Medulla oblongata (tissue), 1 donor: ENCODE measurements around the gene TNRC6B.
"Not testable (repeated sequence)": the region's sequence is repeated elsewhere in the genome, so short reads cannot be mapped to it uniquely, and the experiment has no call there.

Source experiments
- DNase-seq: peaks from one replicate; pipeline ENCODE4 v3.0.0-alpha.2; 2015; ENCODE audit errors: extremely low spot score

The TNRC6B gene

DNA sequence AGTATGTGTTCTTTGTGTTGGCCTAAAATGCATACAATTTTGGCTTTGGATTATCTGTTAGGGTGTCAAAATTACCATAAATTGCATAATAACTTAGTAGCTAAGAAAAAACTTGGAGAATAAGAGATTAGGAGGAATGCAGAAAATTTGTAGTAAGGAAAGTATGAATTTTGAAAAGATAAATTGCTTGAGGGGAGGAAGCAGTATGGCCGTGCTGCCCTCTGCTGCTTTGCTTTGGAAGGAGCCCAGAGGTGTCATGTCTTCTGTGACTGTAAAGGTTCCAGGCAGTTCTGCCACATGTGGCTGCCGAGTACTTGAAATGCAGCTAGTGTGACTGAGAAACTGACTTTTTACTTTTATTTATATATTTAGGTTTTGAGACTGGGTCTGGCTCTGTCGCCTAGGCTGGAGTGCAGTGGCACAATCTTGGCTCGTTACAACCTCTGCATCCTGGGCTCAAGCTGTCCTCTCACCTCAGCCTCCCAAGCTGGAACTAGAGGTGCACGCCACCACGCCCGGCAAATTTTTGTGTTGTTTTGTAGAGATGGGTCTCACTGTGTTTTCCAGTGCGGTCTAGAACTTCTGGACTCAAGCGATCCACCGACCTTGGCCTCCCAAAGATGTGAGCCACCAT is 170.4 kb downstream of the TNRC6B start:
- DNase-seq = peak; percentile 70

DNA sequence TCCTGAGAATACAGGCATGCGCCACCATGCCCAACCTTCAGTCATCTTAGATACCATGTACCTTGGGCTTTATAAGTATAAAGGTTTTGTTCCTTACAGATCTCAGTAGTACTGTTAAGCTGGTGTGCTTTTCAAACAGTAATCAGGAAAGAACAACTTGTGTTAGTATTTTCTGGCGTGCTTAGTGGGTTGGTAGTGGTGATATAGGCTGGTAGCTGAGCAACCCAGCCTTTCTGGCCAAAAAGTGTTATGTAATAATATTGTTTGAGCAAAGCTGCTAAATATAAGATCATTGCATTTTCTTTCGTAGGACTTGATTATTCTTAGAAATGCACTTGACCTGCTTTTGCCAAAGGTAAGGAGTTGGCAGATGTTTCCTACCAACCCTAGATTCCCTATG is 175.0 kb downstream of the TNRC6B start:
- DNase-seq = no peak

DNA sequence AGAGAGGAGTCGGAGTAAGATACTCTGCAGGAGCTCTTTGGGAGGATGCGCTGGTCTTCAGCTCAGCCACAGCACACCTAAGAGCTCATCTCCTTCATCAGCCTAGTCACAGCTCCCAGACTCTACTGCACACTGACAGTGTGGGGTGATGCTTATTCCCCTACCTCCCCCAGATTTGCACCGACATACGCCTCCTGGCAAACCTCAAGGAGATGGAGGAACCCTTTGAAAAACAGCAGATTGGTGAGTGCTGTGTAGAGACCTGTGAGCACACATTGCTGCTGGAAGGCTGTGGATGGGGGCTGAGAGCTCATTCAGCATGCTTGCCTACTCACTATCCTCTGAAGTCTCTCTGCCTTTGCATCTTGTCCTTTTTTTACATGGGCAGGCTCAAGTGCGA is 183.4 kb downstream of the TNRC6B start:
- DNase-seq = no peak

DNA sequence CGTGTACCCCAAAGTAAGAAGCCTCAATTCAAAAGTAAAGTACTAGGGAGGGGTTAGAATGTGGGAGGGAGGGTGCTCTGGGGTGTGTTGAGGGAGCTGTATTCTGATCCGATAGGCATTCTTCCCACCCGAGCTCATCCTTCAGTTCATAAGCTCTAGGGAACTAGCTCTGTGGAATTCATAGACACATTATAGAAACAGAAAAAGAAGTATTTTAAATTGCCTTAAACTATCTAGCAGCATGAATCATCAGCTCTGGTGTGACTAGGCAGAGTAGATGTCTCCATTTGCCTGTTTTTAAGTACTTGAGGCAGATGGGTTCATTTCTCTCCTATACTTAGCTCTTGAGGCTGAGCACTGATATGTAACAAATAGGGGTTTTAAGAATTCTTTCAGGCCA is 185.3 kb downstream of the TNRC6B start:
- no peak for DNase-seq

DNA sequence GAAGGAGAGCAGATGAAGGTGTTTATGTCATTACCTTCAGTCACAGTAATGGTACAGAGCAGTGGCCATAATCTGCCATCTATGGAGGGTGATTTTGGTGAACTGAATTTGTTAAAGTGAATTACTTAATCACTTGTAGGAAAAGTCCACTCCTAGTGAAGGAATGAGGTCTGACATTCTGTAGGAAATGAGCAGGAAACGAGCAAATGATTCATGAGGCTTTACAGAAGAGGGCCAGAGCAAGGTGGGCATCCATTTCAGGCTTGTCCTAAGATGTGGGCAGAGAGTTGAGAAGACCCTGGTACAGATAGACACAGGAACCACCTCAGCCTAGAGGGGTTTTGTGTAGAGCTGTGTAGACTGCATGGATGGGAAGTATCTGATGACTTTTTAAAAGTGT is 186.7 kb downstream of the TNRC6B start:
- DNase-seq = no peak

DNA sequence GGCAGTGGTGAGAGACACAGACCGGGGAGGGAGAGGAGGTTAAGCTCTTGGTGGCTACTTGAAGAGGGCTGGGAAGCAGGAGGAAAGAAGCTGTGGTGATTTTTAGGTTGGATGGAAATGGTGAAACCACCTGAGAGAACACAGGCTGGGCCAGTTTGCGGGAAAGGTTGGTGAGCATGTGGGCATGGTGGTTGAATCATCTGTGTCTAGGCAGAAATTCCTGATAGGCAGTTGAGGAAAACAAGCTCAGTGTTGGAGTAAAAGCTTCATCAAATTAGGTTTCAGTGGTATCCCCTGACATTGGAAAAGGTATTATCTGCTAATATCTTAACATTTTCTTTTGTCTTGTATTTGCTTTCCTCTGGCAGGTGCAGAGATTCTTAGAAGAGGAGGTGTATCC is 188.3 kb downstream of the TNRC6B start:
- DNase-seq = no peak

DNA sequence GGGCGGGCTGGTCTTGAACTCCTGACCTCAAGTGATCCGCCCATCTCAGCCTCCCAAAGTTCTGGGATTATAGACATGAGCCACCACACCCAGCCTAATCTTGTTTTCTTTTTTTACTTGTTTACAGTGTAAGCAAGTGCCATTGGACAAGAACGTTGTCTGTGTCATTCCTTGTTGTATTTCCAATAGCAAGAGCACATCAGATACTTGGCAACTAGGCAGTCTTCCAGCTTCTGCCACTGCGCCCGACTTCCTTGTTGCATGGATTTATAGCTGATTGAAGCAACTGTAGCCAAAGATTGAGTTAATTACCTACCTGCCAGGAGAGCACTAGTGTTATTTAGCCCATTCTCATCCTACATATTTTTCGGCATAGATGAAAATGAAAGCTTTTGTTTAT is 189.6 kb downstream of the TNRC6B start:
- DNase-seq = no peak

DNA sequence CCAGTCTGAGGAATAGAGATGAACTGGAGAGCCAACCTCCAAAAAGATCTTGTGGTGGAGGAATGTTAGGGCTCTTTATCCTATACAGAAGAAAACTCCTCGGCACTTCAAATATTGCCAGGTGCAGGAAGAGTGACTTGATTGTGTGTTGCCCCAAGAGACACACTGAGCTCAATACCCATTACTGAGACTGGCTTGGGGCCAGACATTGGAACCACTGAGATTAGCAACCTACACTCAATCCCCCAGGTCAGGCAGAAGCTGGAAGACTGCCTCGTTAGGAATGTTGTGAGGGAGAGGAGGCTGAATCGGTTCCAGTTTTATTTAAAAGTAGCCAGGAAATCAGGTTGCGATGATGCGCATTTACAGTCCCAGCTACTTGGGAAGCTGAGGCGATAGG is 190.3 kb downstream of the TNRC6B start:
- no peak for DNase-seq

DNA sequence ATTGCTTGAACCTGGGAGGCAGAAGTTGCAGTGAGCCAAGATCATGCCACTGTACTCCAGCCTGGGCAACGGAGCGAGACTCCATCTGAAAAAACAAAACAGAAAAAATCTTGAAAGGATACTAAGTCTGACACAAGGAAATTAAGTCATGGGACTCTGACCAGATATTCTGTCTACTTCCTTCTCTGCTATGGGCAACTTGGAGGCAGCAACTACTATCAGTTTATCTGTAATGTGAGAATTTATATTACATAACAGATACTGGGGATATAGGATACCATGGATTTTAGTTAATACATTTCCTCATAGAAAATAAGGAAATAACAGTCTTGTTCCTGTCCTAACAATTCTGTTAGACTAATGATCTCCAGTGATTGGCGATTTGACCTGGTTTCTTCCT is 191.1 kb downstream of the TNRC6B start:
- no peak for DNase-seq

DNA sequence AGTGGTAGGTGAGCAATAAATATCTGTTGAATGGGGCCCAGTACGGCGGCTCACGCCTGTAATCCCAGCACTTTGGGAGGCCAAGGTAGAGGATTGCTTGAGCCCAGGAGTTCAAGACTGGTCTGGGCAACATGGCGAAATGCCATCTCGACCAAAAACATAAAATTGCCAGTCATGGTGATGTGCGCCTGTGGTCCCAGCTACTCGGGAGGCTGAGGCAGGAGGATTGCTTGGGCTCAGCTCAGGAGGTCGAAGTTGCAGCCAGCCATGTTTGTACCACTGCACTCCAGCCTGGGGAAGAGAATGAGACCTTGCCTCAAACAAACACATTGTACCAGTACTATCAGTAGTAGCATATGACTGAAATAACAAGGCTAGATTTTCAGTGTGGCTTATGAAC is 196.8 kb downstream of the TNRC6B start:
- no peak for DNase-seq

DNA sequence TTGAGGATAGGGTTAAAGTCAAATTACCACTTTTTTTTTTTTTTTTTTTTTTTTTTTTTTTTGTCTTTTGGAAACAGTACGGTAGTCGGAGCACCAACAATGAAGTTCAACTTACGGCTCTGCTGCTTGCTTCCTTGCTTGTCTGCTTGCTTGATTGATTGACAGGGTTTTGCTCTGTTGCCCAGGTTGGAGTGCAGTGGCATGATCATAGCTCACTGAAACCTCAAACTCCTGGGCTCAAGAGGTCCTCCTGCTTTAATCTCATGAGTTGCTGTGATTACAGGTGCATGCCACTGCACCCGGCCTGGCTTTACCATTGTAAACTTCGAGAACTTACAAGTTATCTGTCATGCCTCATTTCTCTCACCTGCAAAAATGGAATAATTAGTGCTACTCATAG is 198.4 kb downstream of the TNRC6B start:
- DNase-seq = no peak

DNA sequence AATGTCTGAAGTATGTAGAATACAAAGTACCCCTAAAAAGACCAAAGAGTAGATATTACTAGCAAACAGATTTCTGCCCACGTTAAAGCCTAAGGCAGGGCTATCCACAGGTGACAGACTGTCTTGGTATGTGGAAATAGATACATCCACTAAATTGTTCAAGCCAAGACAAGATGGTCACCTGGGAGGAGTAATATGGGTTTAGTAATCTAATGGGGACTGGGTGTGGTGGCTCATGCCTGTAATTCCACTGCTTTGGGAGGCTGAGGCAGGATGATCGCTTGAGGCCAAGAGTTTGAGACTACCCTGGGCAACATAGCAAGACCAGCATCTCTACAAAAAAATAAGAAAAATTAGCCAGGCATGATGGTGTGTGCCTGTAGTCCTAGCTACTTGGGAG is 200.2 kb downstream of the TNRC6B start:
- no peak for DNase-seq

DNA sequence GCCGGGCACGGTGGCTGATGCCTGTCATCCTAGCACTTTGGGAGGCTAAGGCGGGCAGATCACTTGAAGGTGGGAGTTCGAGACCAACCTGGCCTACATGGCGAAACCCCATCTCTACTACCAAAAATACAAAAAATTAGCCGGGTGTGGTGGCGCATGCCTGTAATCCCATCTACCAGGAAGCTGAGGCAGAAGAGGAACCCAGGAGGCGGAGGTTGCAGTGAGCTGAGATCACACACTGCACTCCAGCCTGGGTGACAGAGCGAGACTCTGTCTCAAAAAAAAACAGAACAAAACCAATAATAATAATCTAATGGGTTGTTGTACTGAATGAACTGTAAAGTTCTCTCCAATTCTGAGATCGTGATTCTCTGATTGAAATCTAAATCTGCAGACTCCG is 200.7 kb downstream of the TNRC6B start:
- not testable (repeated sequence) for DNase-seq

DNA sequence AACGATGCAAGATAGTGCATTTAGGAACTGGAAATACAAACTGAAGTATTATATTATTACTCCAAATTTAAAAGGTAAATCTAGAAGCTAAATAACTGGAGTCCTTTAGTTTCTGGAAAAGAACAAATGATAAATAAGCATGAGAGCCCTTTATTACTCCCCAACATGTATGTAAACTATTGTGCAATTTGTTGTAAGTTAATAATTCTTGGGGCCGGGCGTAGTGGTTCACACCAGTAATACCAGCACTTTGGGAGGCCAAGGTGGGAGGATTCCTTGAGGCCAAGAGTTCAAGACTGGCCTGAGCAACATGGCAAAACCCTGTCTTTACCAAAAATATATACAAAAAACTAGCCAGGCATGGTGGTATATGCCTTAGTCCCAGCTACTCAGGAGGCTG is 203.7 kb downstream of the TNRC6B start:
- DNase-seq = no peak

DNA sequence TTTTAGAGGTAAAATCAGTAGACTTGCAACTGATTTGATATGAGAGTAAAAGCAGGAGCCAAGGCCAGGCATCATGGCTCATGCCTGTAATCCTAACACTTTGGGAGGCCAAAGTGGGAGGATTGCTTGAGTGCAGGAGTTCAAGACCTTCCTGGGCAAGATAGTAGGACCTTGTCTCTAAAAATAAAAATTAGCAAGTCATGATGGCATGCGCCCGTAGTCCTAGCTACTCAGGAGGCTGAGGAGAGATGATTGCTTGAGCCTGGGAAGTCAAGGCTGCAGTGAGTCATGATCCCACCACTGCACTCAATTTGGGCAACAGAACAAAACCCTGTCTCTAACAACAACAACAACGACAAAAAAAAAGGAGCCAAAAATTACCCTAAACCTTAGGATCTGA is 206.2 kb downstream of the TNRC6B start:
- no peak for DNase-seq

DNA sequence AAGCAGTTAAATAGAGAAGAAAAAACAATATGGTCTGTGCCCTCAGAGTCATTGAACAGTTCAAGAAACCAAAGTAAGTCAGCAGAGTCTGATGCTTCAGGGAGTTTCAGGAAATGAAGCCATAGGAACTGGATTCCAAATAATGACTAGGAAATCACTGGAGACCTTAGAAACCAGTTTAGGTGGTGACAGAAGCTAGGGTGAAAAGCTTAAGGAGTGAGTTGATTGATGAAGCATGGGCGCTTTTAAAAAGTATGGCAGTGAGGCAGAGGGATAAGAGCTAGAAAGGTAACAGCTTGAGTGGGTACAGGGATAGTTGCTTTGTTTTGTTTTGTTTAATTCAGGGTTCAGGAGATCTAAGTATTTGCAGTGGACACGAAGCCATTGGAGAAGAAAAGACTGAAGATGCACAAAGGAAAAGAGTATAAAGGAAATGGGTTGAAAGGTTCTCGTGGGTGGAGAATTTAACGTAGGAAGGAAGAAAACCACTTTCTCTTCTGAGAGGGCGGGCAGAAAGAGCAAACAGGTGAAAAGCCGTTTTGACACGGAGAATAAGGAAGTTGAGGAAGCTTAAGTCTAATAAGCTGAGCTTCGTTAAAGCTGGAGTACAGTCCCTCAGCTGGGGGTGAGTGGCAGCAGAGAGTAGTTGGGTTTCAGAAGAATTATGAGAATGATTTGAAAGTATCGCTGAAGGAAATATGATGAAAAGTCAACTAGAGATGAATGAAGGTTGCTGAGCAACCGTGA is 207.5 kb downstream of the TNRC6B start:
- DNase-seq = no peak
